ENCODE results near the gene MS4A1.
A peak's percentile ranks its signal among the peaks of the same experiment; 100 is the strongest.
"Not testable (repeated sequence)": the region's sequence is repeated elsewhere in the genome, so short reads cannot be mapped to it uniquely, and the experiment has no call there.

The MS4A1 gene

GRCh38 chr11:60455531-60456042 is at the start of gene MS4A1:
TSS of gene MS4A1 (plus strand) at chr11:60455847. CDS start at chr11:60462375, 6,528 bp downstream.
- no peak for DNase-seq (ENCODE audit: low spot score)

DNA sequence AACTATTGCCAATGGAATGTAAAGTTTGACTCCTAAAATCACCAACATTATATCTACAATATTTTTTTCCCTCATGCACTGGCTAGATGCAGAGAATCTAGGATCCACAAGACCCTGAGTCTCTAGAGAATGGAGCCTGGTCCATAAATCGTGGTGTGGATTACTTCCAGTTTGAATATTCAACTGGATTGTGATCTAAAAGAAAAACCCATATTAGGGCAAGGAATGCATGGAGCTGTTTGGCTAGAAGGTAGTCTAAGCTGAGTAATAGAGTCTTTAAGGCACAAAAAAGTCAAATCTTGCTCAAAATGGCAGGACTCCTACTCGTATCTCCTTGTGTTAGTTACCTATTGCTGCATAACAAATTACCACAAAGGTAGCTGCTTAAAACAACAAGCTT is 35.6 kb upstream of the MS4A1 start:
- no peak for DNase-seq (ENCODE audit: low spot score)

GRCh38 chr11:60422609-60423008 is 33.0 kb upstream of the MS4A1 start:
- no peak for DNase-seq (ENCODE audit: low spot score)

- DNase-seq (ENCODE audit: low spot score) = no peak
Observed at GRCh38 chr11:60428517-60428916, 27.1 kb upstream of the MS4A1 start.

GRCh38 chr11:60429272-60429671 is 26.4 kb upstream of the MS4A1 start, which contains the start of gene MS4A5:
TSS of gene MS4A5 (plus strand) at chr11:60429572. CDS start at chr11:60429675, 103 bp downstream.
- DNase-seq (ENCODE audit: low spot score) = no peak

GRCh38 chr11:60431251-60431650 is 24.4 kb upstream of the MS4A1 start:
- DNase-seq (ENCODE audit: low spot score) = no peak

DNA sequence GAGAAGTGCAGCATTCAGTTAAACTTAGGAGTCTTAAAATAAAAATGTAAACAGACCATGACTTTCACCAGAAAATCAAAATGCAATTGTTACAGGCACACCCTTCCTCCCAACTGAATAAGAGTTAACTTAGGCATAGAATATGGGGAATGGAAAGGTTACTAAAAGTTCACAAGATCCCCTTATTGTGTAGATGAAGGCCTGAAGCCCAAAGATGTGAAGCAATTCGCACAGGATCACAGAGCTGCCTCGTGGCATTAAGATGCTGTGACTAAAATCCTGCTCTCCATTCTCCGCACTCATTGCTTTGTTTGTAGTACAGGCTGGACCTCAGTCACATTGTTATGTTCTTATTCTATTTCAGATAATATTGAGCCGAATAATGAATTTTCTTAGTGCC is 22.2 kb upstream of the MS4A1 start:
- no peak for DNase-seq (ENCODE audit: low spot score)

DNA sequence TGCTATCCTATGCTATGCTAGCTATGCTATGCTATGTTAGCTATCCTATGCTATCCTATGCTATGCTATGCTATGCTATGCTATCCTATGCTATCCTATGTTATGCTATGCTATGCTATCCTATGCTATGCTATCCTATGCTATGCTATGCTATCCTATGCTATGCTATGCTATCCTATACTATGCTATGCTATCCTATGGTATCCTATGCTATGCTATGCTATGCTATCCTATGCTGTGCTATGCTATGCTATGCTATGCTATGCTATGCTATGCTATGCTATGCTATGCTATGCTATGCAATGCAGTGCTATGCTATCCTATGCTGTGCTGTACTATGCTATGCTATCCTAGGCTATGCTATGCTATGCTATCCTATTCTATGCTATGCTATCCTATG is 8.6 kb upstream of the MS4A1 start:
- no peak for DNase-seq (ENCODE audit: low spot score)

GRCh38 chr11:60447846-60448245 is 7.8 kb upstream of the MS4A1 start:
- DNase-seq (ENCODE audit: low spot score) = no peak

- not testable (repeated sequence) for DNase-seq (ENCODE audit: low spot score)
Observed at GRCh38 chr11:60451185-60451584, 4.5 kb upstream of the MS4A1 start.

DNA sequence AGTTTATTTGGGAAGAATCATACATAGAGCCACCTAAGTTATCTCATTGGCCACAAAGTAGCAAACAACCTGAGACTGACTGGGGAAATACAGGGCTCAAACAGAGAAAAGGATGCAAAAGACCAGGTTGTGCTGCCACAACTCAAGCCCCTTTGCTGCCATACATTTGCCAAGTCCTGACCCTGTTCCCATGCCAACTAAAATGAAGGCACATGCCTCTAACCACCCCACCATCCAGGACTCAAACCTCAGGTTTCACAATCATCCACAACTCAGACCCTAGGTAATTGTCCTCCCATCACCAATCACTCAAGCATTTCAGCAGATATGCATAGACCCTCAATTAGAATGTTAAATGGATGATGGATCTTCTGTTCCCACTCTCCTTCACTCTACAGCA is 1.4 kb upstream of the MS4A1 start:
- DNase-seq (ENCODE audit: low spot score) = no peak

DNA sequence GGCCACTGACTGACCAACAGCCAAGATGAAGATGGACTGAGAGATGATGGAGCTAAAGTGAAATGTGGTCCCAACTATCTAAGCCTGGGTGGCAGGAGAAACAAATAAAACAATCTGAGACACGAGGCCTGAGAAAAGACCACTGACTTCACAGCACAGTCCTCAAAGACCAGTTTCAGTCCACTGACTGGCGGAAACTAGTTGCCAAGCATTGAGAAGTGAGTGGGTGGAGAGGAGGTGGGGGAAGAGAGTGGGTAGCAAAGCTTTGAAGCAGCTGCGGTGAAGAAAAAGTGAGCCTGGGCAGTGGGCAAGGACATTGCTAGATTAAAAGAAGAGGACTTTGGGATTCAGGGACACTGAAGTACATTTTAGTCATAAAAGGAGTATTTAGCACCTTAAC is 1.9 kb downstream of the MS4A1 start:
- no peak for DNase-seq (ENCODE audit: low spot score)

DNA sequence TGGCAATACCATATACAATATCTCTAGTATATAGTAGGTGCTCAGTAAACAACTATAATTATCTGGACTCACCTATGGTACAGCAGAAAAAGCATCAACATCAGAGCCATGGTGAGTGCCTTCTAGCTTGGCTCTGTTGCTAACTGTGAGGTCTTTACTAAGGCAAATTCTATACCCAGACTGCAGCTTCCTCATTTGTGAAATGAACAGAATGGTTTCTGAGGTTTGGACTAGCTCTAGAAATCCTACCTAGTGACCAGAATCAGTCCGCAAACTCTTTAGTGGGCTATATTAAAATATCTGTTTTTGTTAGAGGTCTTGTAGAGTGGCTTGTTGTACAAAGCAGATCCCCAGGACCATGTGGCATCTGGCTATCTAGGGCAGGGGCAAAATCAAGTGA is 3.7 kb downstream of the MS4A1 start:
- DNase-seq (ENCODE audit: low spot score) = no peak

GRCh38 chr11:60468829-60469228 is 13.2 kb downstream of the MS4A1 start:
- DNase-seq (ENCODE audit: low spot score) = no peak

- DNase-seq (ENCODE audit: low spot score) = no peak
Observed at GRCh38 chr11:60469723-60470122, 14.1 kb downstream of the MS4A1 start.

- DNase-seq (ENCODE audit: low spot score) = no peak
Observed at GRCh38 chr11:60477035-60477445, 21.4 kb downstream of the MS4A1 start.

DNA sequence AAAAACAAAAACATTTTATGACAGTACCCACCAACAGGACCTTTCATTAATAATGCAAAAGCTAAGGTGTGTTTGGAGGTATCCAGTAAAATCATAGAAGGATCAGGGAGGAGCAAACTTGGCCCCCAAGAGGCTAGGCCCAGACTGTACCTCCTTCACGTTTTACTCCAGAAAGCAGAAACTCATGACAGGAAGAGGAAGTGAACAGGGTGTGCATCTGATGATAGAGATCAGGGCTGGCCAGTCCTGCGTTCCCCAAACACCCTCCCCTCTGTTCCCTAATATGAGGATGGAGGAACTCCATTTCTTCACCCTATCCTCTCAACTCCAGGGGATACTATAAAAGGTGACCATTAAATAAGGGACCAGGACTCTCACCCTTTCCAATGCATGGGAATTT is 26.7 kb downstream of the MS4A1 start:
- DNase-seq (ENCODE audit: low spot score) = no peak

DNA sequence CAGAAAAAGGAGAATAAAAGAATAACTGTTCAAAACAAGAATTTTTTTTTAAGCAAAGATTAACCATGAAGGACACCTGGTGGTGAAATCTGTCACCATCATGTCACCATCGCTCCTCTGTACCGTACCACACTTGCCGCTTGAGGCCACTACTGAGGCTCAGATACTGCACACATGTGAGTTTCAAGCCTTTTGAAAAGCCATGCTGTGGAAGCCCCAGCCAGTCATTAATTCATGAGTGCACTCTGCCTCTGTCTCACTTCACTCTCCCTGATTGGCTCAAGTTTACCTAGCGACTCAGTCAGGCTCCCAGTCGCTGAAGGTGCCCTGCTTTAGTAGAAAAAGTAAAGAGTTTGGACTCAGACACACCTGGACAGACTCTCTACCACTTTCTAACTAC is 30.3 kb downstream of the MS4A1 start:
- peak; percentile 70 for DNase-seq (ENCODE audit: low spot score)

DNA sequence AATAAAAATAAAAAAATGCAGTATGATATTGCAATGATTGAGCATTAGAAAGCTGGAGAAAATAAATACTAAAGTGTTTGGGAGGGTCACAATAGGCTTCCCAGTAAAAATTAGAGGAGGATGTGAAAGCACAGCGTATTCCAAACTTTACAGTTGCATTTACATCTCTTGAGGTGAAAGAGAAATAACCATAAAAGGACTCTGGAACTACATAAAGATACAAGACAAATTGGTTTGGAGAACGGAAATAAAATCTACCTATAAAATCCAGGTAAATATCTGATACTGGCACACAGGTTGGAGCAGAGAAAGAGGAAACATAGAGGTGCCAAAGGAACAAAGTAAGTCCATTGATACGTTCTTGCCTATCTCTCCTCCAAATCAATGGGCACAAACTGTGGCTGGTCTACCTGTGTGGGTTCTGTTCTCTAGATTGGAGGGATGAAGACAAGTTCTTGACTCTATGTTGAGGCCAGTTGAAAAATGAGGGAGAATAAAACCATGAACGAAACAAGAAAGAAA is 36.9 kb downstream of the MS4A1 start, which contains the start of gene MS4A12:
Gene MS4A12, plus strand, starts transcription at position 291 of the 522 bp plus-strand sequence. CDS start 4,541 bp downstream, outside the sequence.
- no peak for DNase-seq (ENCODE audit: low spot score)

- no peak for DNase-seq (ENCODE audit: low spot score)
Observed at GRCh38 chr11:60493454-60493853, 37.8 kb downstream of the MS4A1 start.

GRCh38 chr11:60498399-60498798 is 42.8 kb downstream of the MS4A1 start:
- no peak for DNase-seq (ENCODE audit: low spot score)

DNA sequence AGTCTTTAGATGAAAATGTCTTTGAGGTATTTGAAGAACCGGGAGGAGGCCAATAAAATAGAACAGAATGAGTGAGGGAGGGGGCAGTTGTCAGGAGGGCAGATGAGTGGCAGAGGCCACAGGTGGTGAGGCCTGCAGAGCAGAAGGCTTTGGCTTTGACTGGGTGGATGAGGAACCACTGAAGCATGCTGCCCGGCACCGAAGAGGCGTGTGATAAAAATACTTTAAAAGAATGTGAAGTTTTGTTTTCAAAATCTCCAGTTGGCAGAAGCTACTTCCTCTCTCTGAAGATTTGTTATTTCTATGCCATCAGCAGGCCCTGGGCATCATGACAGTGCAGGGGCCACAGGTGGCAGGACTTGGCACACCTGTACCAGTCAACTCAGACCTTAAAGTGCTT is 43.2 kb downstream of the MS4A1 start:
- DNase-seq (ENCODE audit: low spot score) = no peak

- no peak for DNase-seq (ENCODE audit: low spot score)
Observed at GRCh38 chr11:60500276-60500910, 44.7 kb downstream of the MS4A1 start.

Data from HuH-7.5 (cell line).